GM12878 (cell line): ENCODE results near the gene TMPRSS9. TPM values are rescaled to one million over a fixed set of nuclear protein-coding genes. Genes with fewer than 3 reads are reported as not detected.

ENCODE experiments used
- ATAC-seq: fragments of 200-7000 bp; cut with Tn5 transposase; 3 replicates; pipeline ENCODE4 v1.9.1; 2020; ENCODE audit warnings: mild to moderate bottlenecking, moderate library complexity
- BruUV-seq: library from RNA; stranded (reverse); fragments of 400-500 nt; replicated peaks from 2 replicates; lab custom pipeline; 2021; lab: Mats Ljungman, UMichigan
- CTCF ChIA-PET: fragments of 300-600 bp; sonication (Branson Sonifier 250); formaldehyde crosslinking; extraction: SDS; loops from one replicate; lab custom pipeline; 2021; ENCODE audit warnings: inconsistent platforms; lab: Yijun Ruan, JAX
- POLR2A ChIA-PET: fragments of 350-600 bp; formaldehyde crosslinking; extraction: SDS; loops from one replicate; lab custom pipeline; 2021; ENCODE audit warnings: inconsistent platforms; lab: Charles Lee
- RAD21 ChIA-PET: fragments of 300-600 bp; sonication (Branson Sonifier 250); formaldehyde crosslinking; loops from one replicate; lab custom pipeline; 2023; ENCODE audit warnings: antibody characterized with exemption; ENCODE audit not compliant: unreplicated experiment; lab: Charles Lee
- SMC1A ChIA-PET: fragments of 300-600 bp; sonication (Branson Sonifier 250); formaldehyde crosslinking; loops from one replicate; lab custom pipeline; 2023; ENCODE audit not compliant: unreplicated experiment, uncharacterized antibody; lab: Charles Lee
- DNase-seq: peaks from one replicate; pipeline ENCODE4 v3.0.0-alpha.2; 2011; ENCODE audit warnings: low read depth, low spot score
- FAIRE-seq: peaks from 3 replicates; lab custom pipeline; 2011; peaks lifted over from hg19 to GRCh38; lab: Jason Lieb, UNC
- H2AFZ ChIP-seq: 2 replicates; pipeline ENCODE4 v1.6.0; 2011; ENCODE audit warnings: low read depth, low read length, control low read depth; ENCODE audit not compliant: control insufficient read depth
- H3K27ac ChIP-seq: 2 replicates; pipeline ENCODE4 v1.5.1; 2011; ENCODE audit warnings: control low read depth; ENCODE audit not compliant: control insufficient read depth, insufficient read depth
- H3K27me3 ChIP-seq, 2 experiments: replicated peaks in 1 of 2; 2 replicates each; pipeline versions ENCODE4 v1.6.0 to v1.6.1; 2011; ENCODE audit warnings: low read length in 1 of 2; ENCODE audit not compliant: control insufficient read depth in 2 of 2, insufficient read depth in 2 of 2
- H3K36me3 ChIP-seq, 2 experiments: 2 replicates each; pipeline ENCODE4 v1.5.1; 2011; ENCODE audit warnings: low read length in 1 of 2; ENCODE audit not compliant: control insufficient read depth in 2 of 2, insufficient read depth in 2 of 2
- H3K4me1 ChIP-seq: 2 replicates; pipeline ENCODE4 v1.6.1; 2011; ENCODE audit warnings: mild to moderate bottlenecking, low read length, moderate library complexity, mixed read lengths; ENCODE audit not compliant: control insufficient read depth, insufficient read depth
- H3K4me2 ChIP-seq: 2 replicates; pipeline ENCODE4 v1.6.0; 2011; ENCODE audit warnings: control low read depth; ENCODE audit not compliant: control insufficient read depth, insufficient read depth
- H3K4me3 ChIP-seq: fragments of 200-600 bp; sonication (generic); 2 replicates; pipeline ENCODE4 v1.5.1; 2016
- H3K79me2 ChIP-seq: 2 replicates; pipeline ENCODE4 v1.6.0; 2011; ENCODE audit warnings: low read length; ENCODE audit not compliant: control insufficient read depth, insufficient read depth
- H3K9ac ChIP-seq: 2 replicates; pipeline ENCODE4 v1.8.0; 2011; ENCODE audit warnings: low read length, control low read depth, mixed read lengths; ENCODE audit not compliant: control insufficient read depth, insufficient read depth
- H3K9me3 ChIP-seq: replicated peaks from 3 replicates; pipeline ENCODE4 v1.5.1; 2011; ENCODE audit warnings: mild to moderate bottlenecking, low read length; ENCODE audit not compliant: control insufficient read depth, insufficient read depth
- H4K20me1 ChIP-seq: 2 replicates; pipeline ENCODE4 v1.6.0; 2011; ENCODE audit not compliant: control insufficient read depth, insufficient read depth
- ETV6 ChIP-seq, 2 experiments: fragments of 450-650 bp in 1 of 2; IDR thresholded peaks in 1 of 2; conservative IDR thresholded peaks in 1 of 2; 2 replicates each; pipeline ENCODE4 v1.6.1; 2014; ENCODE audit warnings: antibody characterized with exemption in 1 of 2, borderline replicate concordance in 1 of 2, low read depth in 1 of 2, mild to moderate bottlenecking in 1 of 2, moderate library complexity in 1 of 2
- KLF5 ChIP-seq: fragments of 450-650 bp; IDR thresholded peaks from 2 replicates; pipeline ENCODE4 v1.6.1; 2014; ENCODE audit warnings: mild to moderate bottlenecking; ENCODE audit not compliant: partially characterized antibody
- LARP7 ChIP-seq: fragments of 450-650 bp; IDR thresholded peaks from 2 replicates; pipeline ENCODE4 v1.6.1; 2017; ENCODE audit warnings: mild to moderate bottlenecking
- MEF2A ChIP-seq: IDR thresholded peaks from 2 replicates; pipeline ENCODE4 v1.6.1; 2011; ENCODE audit warnings: low read depth, mild to moderate bottlenecking, low read length, moderate library complexity; ENCODE audit not compliant: insufficient read depth
- MLLT1 ChIP-seq: fragments of 450-650 bp; IDR thresholded peaks from 2 replicates; pipeline ENCODE4 v1.6.1; 2016; ENCODE audit warnings: mild to moderate bottlenecking
- RAD51 ChIP-seq: fragments of 450-650 bp; IDR thresholded peaks from 2 replicates; pipeline ENCODE4 v1.6.1; 2016; ENCODE audit warnings: moderate library complexity, mild to moderate bottlenecking, inconsistent platforms
- SMAD1 ChIP-seq: fragments of 450-650 bp; IDR thresholded peaks from 2 replicates; pipeline ENCODE4 v1.6.1; 2018; ENCODE audit warnings: mild to moderate bottlenecking, low read depth; ENCODE audit not compliant: partially characterized antibody
- STAT3 ChIP-seq: IDR thresholded peaks from 2 replicates; pipeline ENCODE4 v1.6.1; 2011; ENCODE audit warnings: low read depth, low read length, improper control_type of control experiment
- TARDBP ChIP-seq: IDR thresholded peaks from 2 replicates; pipeline ENCODE4 v1.6.1; 2016; ENCODE audit warnings: borderline replicate concordance
- WRNIP1 ChIP-seq: IDR thresholded peaks from 2 replicates; pipeline ENCODE4 v1.6.1; 2011; ENCODE audit warnings: low read depth, low read length, improper control_type of control experiment, borderline replicate concordance
- ZNF24 ChIP-seq: fragments of 450-650 bp; IDR thresholded peaks from 2 replicates; pipeline ENCODE4 v1.6.1; 2017; ENCODE audit warnings: antibody characterized with exemption, mild to moderate bottlenecking
- ZNF384 ChIP-seq: IDR thresholded peaks from 2 replicates; pipeline ENCODE4 v1.6.1; 2012; ENCODE audit warnings: low read depth, mild to moderate bottlenecking, low read length, improper control_type of control experiment, borderline replicate concordance
- ZSCAN29 ChIP-seq: fragments of 450-650 bp; IDR thresholded peaks from 2 replicates; pipeline ENCODE4 v1.6.1; 2017; ENCODE audit warnings: mild to moderate bottlenecking, moderate library complexity
- WGBS: methylation state at CpG from one replicate; pipeline ENCODE4 v1.1.6; 2016; ENCODE audit warnings: low lambda C conversion rate; ENCODE audit not compliant: insufficient replicate concordance, insufficient coverage; ENCODE audit errors: missing lambda C conversion rate; 5-methylcytosine and 5-hydroxymethylcytosine counted together
- in situ Hi-C: fragments of 300-500 bp; cut with MboI; formaldehyde crosslinking; loops from 9 replicates; pipeline ENCODE4 v1.14.3; 2018; ENCODE audit warnings: mixed read lengths
- intact Hi-C: fragments of 100-400 bp; cut with micrococcal nuclease; formaldehyde crosslinking; loops from one replicate; pipeline ENCODE4 v1.14.2; 2022; ENCODE audit not compliant: unreplicated experiment
- polyA plus RNA-seq, 11 experiments: library from polyadenylated mRNA; depleted of rRNA in 4 of 11; unstranded in 6 of 11; stranded (reverse) in 5 of 11; fragments of >200 nt; fragmentation: Nextera tagmentation in 4 of 11; fragmentation: Illumina TruSeq in 1 of 11; extraction: Ambion mirVana in 4 of 11; extraction: Trizol in 1 of 11; gene quantifications; 1 replicate in 1 of 11; 2 replicates in 10 of 11; pipeline versions ENCODE4 v1.2.1 to v1.2.3, GENCODE V29; 2011 to 2016; ENCODE audit warnings: inconsistent platforms in 2 of 11, missing spikeins in 2 of 11, low read depth in 1 of 11
- total RNA-seq, 4 experiments: library from RNA; depleted of rRNA in 3 of 4; stranded (reverse); fragments of >200 nt in 3 of 4; fragmentation: Illumina TruSeq in 1 of 4; extraction: Trizol in 1 of 4; gene quantifications; 2 replicates each; pipeline versions ENCODE4 v1.2.1 to v1.2.3, GENCODE V29; 2013 to 2021
- TF ChIP-seq, protein P1 (sequence below): IDR thresholded peaks from 2 replicates; pipeline ENCODE4 v1.6.1; 2011; ENCODE audit warnings: borderline replicate concordance, low read depth, mild to moderate bottlenecking, moderate library complexity, low read length; ENCODE audit not compliant: insufficient read depth, poor library complexity, severe bottlenecking

The TMPRSS9 gene
- total and polyA plus RNA-seq, 10 of the 15 experiments (the other 5 are each of a cell fraction or from before 2014, with no cell fraction given) = 0.24 TPM; not detected in 9

DNA sequence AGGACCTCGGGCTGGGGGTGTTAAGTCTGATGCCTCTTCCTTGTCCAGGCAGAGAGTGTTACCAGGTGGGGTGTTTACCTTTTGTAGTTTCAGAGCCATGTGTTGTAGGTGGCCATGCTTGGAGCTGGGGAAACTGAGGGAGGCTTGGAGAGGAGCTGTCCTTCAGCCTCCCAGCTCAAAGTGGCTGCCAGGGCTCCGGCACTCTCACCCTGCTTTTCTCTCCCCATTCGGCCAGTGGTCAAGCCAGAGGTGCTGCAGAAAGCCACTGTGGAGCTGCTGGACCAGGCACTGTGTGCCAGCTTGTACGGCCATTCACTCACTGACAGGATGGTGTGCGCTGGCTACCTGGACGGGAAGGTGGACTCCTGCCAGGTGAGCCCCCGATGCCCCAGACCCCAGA, 50.0 kb downstream of the TMPRSS9 start:
- ChIA-PET SMC1A (no interaction called here), RAD21 (interaction anchor here (0.5 kb wide), 1 partner anchor 197 kb away, joined by 4 read pairs; no protein-coding TSS in a partner anchor), POLR2A (no interaction called here), CTCF (no interaction called here)
- no peaks in the 10 kb centered on the region for H3K79me2 ChIP-seq
- DNase-seq (no peak), FAIRE-seq (no peak), ATAC-seq (no peak)
- in situ Hi-C loops = no loop called here
- no peak overlapping the region for H3K4me2 ChIP-seq
- H3K27ac ChIP-seq = no peak overlapping the region
- BruUV-seq = no TSS peak
- TF ChIP-seq ZSCAN29 (no peak), STAT3 (no peak), ZNF384 (no peak), RAD51 (no peak), TARDBP (no peak), LARP7 (no peak)
- no peak overlapping the region for H3K9ac ChIP-seq
- no peaks in the 10 kb centered on the region for H3K36me3 ChIP-seq
- H2AFZ ChIP-seq = no peak overlapping the region
- H4K20me1 ChIP-seq = no peaks in the 10 kb centered on the region
- H3K9me3 ChIP-seq = no peaks in the 10 kb centered on the region; the same call in 2 of the 3 replicates
- H3K27me3 ChIP-seq = no peaks in the 10 kb centered on the region
- WGBS = 76% methylated on average over 7 of the region's 7 CpGs
- intact Hi-C loops = no loop called here
- no peak overlapping the region for H3K4me3 ChIP-seq
- no peaks in the 10 kb centered on the region for H3K4me1 ChIP-seq

GRCh38 chr19:2411709-2412108, 51.6 kb downstream of the TMPRSS9 start:
- WGBS = 61% methylated on average over 8 of the region's 8 CpGs
- SMC1A ChIA-PET = interaction anchor here (1.0 kb wide), 1 partner anchor 20 kb away, joined by 4 read pairs; no protein-coding TSS in a partner anchor
- H3K27ac ChIP-seq = no peak overlapping the region
- H3K4me3 ChIP-seq = no peak overlapping the region
- in situ Hi-C loops = no loop called here
- no peak overlapping the region for H2AFZ ChIP-seq
- intact Hi-C loops = no loop called here
- no peaks in the 10 kb centered on the region for H3K27me3 ChIP-seq
- no peaks in the 10 kb centered on the region; the same call in 2 of the 3 replicates for H3K9me3 ChIP-seq
- TF ChIP-seq SMAD1 (no peak), ETV6 (conservative IDR thresholded peaks at IDR 0.05 in 1 of 2, IDR thresholded peaks at IDR 0.05 in 1 of 2; ENCODE audit: borderline replicate concordance in 1 of 2, low read depth in 1 of 2) (no peak), MLLT1 (no peak), KLF5 (no peak), MEF2A (no peak), WRNIP1 (no peak), ZNF24 (no peak)
- TF ChIP-seq, protein P1, sequence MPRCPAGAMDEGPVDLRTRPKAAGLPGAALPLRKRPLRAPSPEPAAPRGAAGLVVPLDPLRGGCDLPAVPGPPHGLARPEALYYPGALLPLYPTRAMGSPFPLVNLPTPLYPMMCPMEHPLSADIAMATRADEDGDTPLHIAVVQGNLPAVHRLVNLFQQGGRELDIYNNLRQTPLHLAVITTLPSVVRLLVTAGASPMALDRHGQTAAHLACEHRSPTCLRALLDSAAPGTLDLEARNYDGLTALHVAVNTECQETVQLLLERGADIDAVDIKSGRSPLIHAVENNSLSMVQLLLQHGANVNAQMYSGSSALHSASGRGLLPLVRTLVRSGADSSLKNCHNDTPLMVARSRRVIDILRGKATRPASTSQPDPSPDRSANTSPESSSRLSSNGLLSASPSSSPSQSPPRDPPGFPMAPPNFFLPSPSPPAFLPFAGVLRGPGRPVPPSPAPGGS = no peak
- ATAC-seq (no peak), FAIRE-seq (no peak), DNase-seq (no peak)
- no peaks in the 10 kb centered on the region for H3K36me3 ChIP-seq
- no peaks in the 10 kb centered on the region for H4K20me1 ChIP-seq
- POLR2A ChIA-PET = interaction anchor here (0.8 kb wide), 1 partner anchor 27 kb away, joined by 11 read pairs; no protein-coding TSS in a partner anchor
- H3K4me1 ChIP-seq = no peaks in the 10 kb centered on the region
- no TSS peak for BruUV-seq
- H3K4me2 ChIP-seq = no peak overlapping the region
- RAD21 ChIA-PET = no interaction called here
- no peaks in the 10 kb centered on the region for H3K79me2 ChIP-seq
- CTCF ChIA-PET = interaction anchor here (1.5 kb wide), 1 partner anchor 237 kb away, joined by 3 read pairs; no protein-coding TSS in a partner anchor
- no peak overlapping the region for H3K9ac ChIP-seq
